ENCODE data around the gene CLDN9.

The CLDN9 gene

DNA sequence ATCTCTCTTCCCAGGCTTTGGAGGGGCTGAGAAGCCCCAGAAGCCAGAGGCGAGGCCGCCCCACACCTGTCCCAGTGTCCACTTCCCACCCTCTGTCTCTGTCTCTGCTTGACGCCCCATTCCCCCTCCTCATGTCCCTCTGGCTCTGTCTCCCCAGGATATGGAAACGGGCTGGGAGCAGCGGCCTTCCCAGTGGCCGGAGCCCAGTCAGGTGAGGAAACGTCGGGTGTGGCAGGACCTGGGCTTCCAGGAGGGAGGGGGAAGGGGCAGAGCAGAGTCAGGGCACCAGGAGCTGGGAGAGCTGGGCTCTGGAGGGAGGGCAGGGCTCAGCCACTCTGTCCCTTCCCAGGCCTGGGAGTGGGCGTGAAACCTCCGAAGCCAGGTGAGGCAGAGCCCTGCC lies 21.8 kb upstream of the CLDN9 start:
- TF ChIP-seq, protein P1, sequence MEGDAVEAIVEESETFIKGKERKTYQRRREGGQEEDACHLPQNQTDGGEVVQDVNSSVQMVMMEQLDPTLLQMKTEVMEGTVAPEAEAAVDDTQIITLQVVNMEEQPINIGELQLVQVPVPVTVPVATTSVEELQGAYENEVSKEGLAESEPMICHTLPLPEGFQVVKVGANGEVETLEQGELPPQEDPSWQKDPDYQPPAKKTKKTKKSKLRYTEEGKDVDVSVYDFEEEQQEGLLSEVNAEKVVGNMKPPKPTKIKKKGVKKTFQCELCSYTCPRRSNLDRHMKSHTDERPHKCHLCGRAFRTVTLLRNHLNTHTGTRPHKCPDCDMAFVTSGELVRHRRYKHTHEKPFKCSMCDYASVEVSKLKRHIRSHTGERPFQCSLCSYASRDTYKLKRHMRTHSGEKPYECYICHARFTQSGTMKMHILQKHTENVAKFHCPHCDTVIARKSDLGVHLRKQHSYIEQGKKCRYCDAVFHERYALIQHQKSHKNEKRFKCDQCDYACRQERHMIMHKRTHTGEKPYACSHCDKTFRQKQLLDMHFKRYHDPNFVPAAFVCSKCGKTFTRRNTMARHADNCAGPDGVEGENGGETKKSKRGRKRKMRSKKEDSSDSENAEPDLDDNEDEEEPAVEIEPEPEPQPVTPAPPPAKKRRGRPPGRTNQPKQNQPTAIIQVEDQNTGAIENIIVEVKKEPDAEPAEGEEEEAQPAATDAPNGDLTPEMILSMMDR (IDR thresholded peaks at IDR 0.05) = no peak
- Histone ChIP-seq H3K4me3 (no peak overlapping the region), H3K27me3 (peaks cover 0 to 40% of the 10 kb centered on the region in 2 donors), H3K36me3 (no peaks in the 10 kb centered on the region), H3K9me3 (no peaks in the 10 kb centered on the region), H3K4me1 (peaks cover 0 to 6% (median 3%) of the 10 kb centered on the region in 4 donors), H3K27ac (no peak overlapping the region)
- no peak for DNase-seq
- intact Hi-C loops (cut with DNase I; ENCODE audit: low total_unique reads) = no loop called here

GRCh38 chr16:2991566-2992261 lies 21.0 kb upstream of the CLDN9 start:
- intact Hi-C loops (cut with DNase I; ENCODE audit: low total_unique reads) = no loop called here
- H3K9me3 ChIP-seq = no peaks in the 10 kb centered on the region
- no peak for DNase-seq
- TF ChIP-seq, protein P1 (IDR thresholded peaks at IDR 0.05) = no peak
- no peak overlapping the region for H3K27ac ChIP-seq
- no peak overlapping the region for H3K4me3 ChIP-seq
- peaks cover 0 to 47% of the 10 kb centered on the region in 2 donors for H3K27me3 ChIP-seq
- H3K36me3 ChIP-seq = no peaks in the 10 kb centered on the region
- H3K4me1 ChIP-seq = no peaks in the 10 kb centered on the region

- no peak for DNase-seq
- Histone ChIP-seq H3K4me3 (no peak overlapping the region), H3K27ac (no peak overlapping the region), H3K27me3 (peaks cover 0 to 47% of the 10 kb centered on the region in 2 donors), H3K9me3 (no peaks in the 10 kb centered on the region), H3K4me1 (no peaks in the 10 kb centered on the region), H3K36me3 (no peaks in the 10 kb centered on the region)
- TF ChIP-seq, protein P1 (IDR thresholded peaks at IDR 0.05) = no peak
- intact Hi-C loops (cut with DNase I; ENCODE audit: low total_unique reads) = no loop called here
Measured at GRCh38 chr16:2992383-2993081, 20.2 kb upstream of the CLDN9 start.

- H3K9me3 ChIP-seq = no peaks in the 10 kb centered on the region
- DNase-seq = no peak
- TF ChIP-seq, protein P1 (IDR thresholded peaks at IDR 0.05) = no peak
- H3K36me3 ChIP-seq = no peaks in the 10 kb centered on the region
- intact Hi-C loops (cut with DNase I; ENCODE audit: low total_unique reads) = no loop called here
- no peak overlapping the region for H3K4me3 ChIP-seq
- H3K4me1 ChIP-seq = no peaks in the 10 kb centered on the region
- no peak overlapping the region for H3K27ac ChIP-seq
- H3K27me3 ChIP-seq = peaks cover 0 to 50% of the 10 kb centered on the region in 2 donors
Measured at GRCh38 chr16:2996298-2996697, 16.4 kb upstream of the CLDN9 start.

DNA sequence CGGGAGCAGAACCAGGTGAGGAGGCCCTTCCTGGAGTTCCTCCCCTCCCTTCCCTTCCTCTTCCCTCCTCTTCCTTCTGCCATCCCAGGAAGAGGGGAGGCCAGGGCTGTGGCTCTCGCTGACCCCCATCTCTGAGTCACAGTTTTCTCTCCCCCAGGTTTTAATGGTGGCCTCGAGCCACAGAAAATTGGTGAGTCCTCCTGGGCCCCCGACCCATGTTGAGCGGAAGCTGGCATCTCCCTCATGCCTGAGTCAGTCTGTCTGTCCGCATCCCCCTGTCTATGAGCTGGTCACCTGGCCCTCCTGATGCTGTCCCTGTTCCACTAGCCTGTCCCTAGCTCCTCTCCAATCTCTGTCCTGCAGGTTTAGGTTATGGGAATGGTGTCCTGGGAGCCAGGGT lies 12.8 kb upstream of the CLDN9 start:
- no peak for DNase-seq
- intact Hi-C loops (cut with DNase I; ENCODE audit: low total_unique reads) = no loop called here
- peaks cover 0 to 4% (median 3%) of the 10 kb centered on the region in 4 donors for H3K4me1 ChIP-seq
- H3K4me3 ChIP-seq = no peak overlapping the region
- H3K9me3 ChIP-seq = no peaks in the 10 kb centered on the region
- TF ChIP-seq, protein P1 (IDR thresholded peaks at IDR 0.05) = no peak
- H3K36me3 ChIP-seq = no peaks in the 10 kb centered on the region
- H3K27ac ChIP-seq = no peak overlapping the region
- H3K27me3 ChIP-seq = peaks cover 0 to 59% of the 10 kb centered on the region in 2 donors
